Measurements from ENCODE around the gene NOTCH4.
"Not testable (repeated sequence)": the region's sequence is repeated elsewhere in the genome, so short reads cannot be mapped to it uniquely, and the experiment has no call there.

NOTCH4 gene

GRCh38 chr6:32247401-32247800, 23.5 kb upstream of the NOTCH4 start:
- no peak overlapping the region for H3K4me3 ChIP-seq (ENCODE audit: severe bottlenecking)
- ATAC-seq (ENCODE audit: low read depth) = no peak
- H3K9me3 ChIP-seq (ENCODE audit: severe bottlenecking) = no peaks in the 10 kb centered on the region
- H3K36me3 ChIP-seq (ENCODE audit: low read depth) = no peaks in the 10 kb centered on the region
- H3K4me1 ChIP-seq (ENCODE audit: insufficient read depth, poor library complexity, severe bottlenecking) = no peaks in the 10 kb centered on the region
- no peaks in the 10 kb centered on the region for H3K27me3 ChIP-seq (ENCODE audit: insufficient read depth, poor library complexity, severe bottlenecking)
- no peak overlapping the region for H3K27ac ChIP-seq (ENCODE audit: poor library complexity, severe bottlenecking)
- TF ChIP-seq CTCF (IDR thresholded peaks at IDR 0.05; ENCODE audit: poor library complexity, severe bottlenecking) = no peak
- no peak for DNase-seq (ENCODE audit: low spot score)

GRCh38 chr6:32244946-32245398, 21.1 kb upstream of the NOTCH4 start:
- ATAC-seq (ENCODE audit: low read depth) (peak; percentile 80), DNase-seq (ENCODE audit: low spot score) (no peak)
- no peaks in the 10 kb centered on the region for H3K27me3 ChIP-seq (ENCODE audit: insufficient read depth, poor library complexity, severe bottlenecking)
- H3K4me1 ChIP-seq (ENCODE audit: insufficient read depth, poor library complexity, severe bottlenecking) = no peaks in the 10 kb centered on the region
- peak; percentile 93 for TF ChIP-seq CTCF (IDR thresholded peaks at IDR 0.05; ENCODE audit: poor library complexity, severe bottlenecking)
- no peaks in the 10 kb centered on the region for H3K9me3 ChIP-seq (ENCODE audit: severe bottlenecking)
- H3K4me3 ChIP-seq (ENCODE audit: severe bottlenecking) = no peak overlapping the region
- H3K27ac ChIP-seq (ENCODE audit: poor library complexity, severe bottlenecking) = no peak overlapping the region
- H3K36me3 ChIP-seq (ENCODE audit: low read depth) = no peaks in the 10 kb centered on the region

DNA sequence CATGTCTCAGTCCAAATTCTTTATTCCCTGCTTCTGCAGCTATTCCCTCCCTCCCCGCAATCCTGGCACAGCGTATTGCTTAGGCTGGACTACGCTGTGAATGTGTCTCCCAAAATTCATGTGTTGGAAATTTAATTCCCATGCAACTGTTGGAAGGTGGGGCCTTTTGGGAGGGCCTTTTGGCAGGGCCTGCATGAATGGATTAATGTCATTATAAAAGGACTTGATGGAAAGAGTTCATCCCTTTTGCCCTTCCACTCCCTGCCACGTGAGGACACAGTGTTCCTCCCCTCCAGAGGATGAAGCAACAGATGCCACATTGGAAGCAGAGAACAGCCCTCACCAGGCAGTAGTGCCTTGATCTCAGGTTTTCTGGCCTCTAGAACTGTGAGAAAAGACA, 20.4 kb upstream of the NOTCH4 start:
- H3K36me3 ChIP-seq (ENCODE audit: low read depth) = no peaks in the 10 kb centered on the region
- ATAC-seq (ENCODE audit: low read depth) (no peak), DNase-seq (ENCODE audit: low spot score) (no peak)
- H3K27ac ChIP-seq (ENCODE audit: poor library complexity, severe bottlenecking) = no peak overlapping the region
- no peaks in the 10 kb centered on the region for H3K9me3 ChIP-seq (ENCODE audit: severe bottlenecking)
- H3K4me1 ChIP-seq (ENCODE audit: insufficient read depth, poor library complexity, severe bottlenecking) = no peaks in the 10 kb centered on the region
- no peak for TF ChIP-seq CTCF (IDR thresholded peaks at IDR 0.05; ENCODE audit: poor library complexity, severe bottlenecking)
- no peak overlapping the region for H3K4me3 ChIP-seq (ENCODE audit: severe bottlenecking)
- H3K27me3 ChIP-seq (ENCODE audit: insufficient read depth, poor library complexity, severe bottlenecking) = no peaks in the 10 kb centered on the region

- not testable (repeated sequence) for H3K27me3 ChIP-seq (ENCODE audit: insufficient read depth, poor library complexity, severe bottlenecking); H3K27ac ChIP-seq (ENCODE audit: poor library complexity, severe bottlenecking); DNase-seq (ENCODE audit: low spot score); H3K4me3 ChIP-seq (ENCODE audit: severe bottlenecking); H3K9me3 ChIP-seq (ENCODE audit: severe bottlenecking); H3K4me1 ChIP-seq (ENCODE audit: insufficient read depth, poor library complexity, severe bottlenecking); H3K36me3 ChIP-seq (ENCODE audit: low read depth); ATAC-seq (ENCODE audit: low read depth)
Observed at GRCh38 chr6:32242318-32242813, 18.5 kb upstream of the NOTCH4 start.

GRCh38 chr6:32240686-32241085, 16.8 kb upstream of the NOTCH4 start:
- Histone ChIP-seq H3K36me3 (ENCODE audit: low read depth) (no peaks in the 10 kb centered on the region), H3K4me1 (ENCODE audit: insufficient read depth, poor library complexity, severe bottlenecking) (no peaks in the 10 kb centered on the region), H3K4me3 (ENCODE audit: severe bottlenecking) (no peak overlapping the region), H3K27me3 (ENCODE audit: insufficient read depth, poor library complexity, severe bottlenecking) (no peaks in the 10 kb centered on the region), H3K27ac (ENCODE audit: poor library complexity, severe bottlenecking) (no peak overlapping the region), H3K9me3 (ENCODE audit: severe bottlenecking) (no peaks in the 10 kb centered on the region)
- peak; percentile 12 for TF ChIP-seq CTCF (IDR thresholded peaks at IDR 0.05; ENCODE audit: poor library complexity, severe bottlenecking)
- no peak for DNase-seq (ENCODE audit: low spot score)
- no peak for ATAC-seq (ENCODE audit: low read depth)

All from RWPE2 (cell line).